ENCODE data around the gene NRN1L. TPM values are rescaled to one million over a fixed set of nuclear protein-coding genes. Genes with fewer than 3 reads are reported as not detected.

NRN1L gene
- total RNA-seq, 4 donors from 2014 or later: 0.57 to 0.99 TPM; not detected in 2

GRCh38 chr16:67915831-67916723, 31.4 kb downstream of the NRN1L start:
- H3K4me3 ChIP-seq: no peak overlapping the region
- peak overlapping the region in 1 of 4 donors; percentile 13 for H3K27ac ChIP-seq
- TF ChIP-seq POLR2A (IDR thresholded peaks at IDR 0.05): no peak
- no peak for TF ChIP-seq CTCF (IDR thresholded peaks at IDR 0.05)
- H3K4me1 ChIP-seq: peaks cover 5 to 50% (median 6%) of the 10 kb centered on the region in 3 donors
- WGBS, 2 donors: 81 to 86% methylated on average over 6 to 7 of the region's 7 CpGs
- H3K27me3 ChIP-seq: no peaks in the 10 kb centered on the region
- H3K36me3 ChIP-seq: peaks cover 0 to 88% (median 3%) of the 10 kb centered on the region in 3 donors
- no peaks in the 10 kb centered on the region for H3K9me3 ChIP-seq
- intact Hi-C loops (cut with DNase I): no loop called here
- DNase-seq: no peak

- peaks cover 6 to 57% (median 8%) of the 10 kb centered on the region in 3 donors for H3K4me1 ChIP-seq
- DNase-seq: no peak
Observed at GRCh38 chr16:67917140-67917851, 32.6 kb downstream of the NRN1L start.

GRCh38 chr16:67917852-67918236, 33.2 kb downstream of the NRN1L start:
- no peaks in the 10 kb centered on the region for H3K27me3 ChIP-seq
- no peak overlapping the region for H3K4me3 ChIP-seq
- no peak for TF ChIP-seq POLR2A (IDR thresholded peaks at IDR 0.05)
- no peak for TF ChIP-seq CTCF (IDR thresholded peaks at IDR 0.05)
- peak overlapping the region in 2 of 4 donors; percentile 30 to 60 for H3K27ac ChIP-seq
- 59 to 61% methylated on average over 4 of the region's 4 CpGs for WGBS, 2 donors
- H3K36me3 ChIP-seq: peaks cover 0 to 70% (median 0%) of the 10 kb centered on the region in 3 donors
- intact Hi-C loops (cut with DNase I): no loop called here
- no peak for DNase-seq
- H3K4me1 ChIP-seq: peaks cover 6 to 63% (median 13%) of the 10 kb centered on the region in 3 donors
- no peaks in the 10 kb centered on the region for H3K9me3 ChIP-seq

More at GRCh38 chr16:67917140-67917851, 32.6 kb downstream of the NRN1L start:
- Histone ChIP-seq H3K4me3 (no peak overlapping the region), H3K27me3 (no peaks in the 10 kb centered on the region), H3K9me3 (no peaks in the 10 kb centered on the region), H3K36me3 (peaks cover 0 to 76% (median 0%) of the 10 kb centered on the region in 3 donors), H3K27ac (peak overlapping the region in 2 of 4 donors; percentile 30 to 60)
- intact Hi-C loops (cut with DNase I): no loop called here
- no peak for TF ChIP-seq POLR2A (IDR thresholded peaks at IDR 0.05)
- TF ChIP-seq CTCF (IDR thresholded peaks at IDR 0.05): no peak
- WGBS, 2 donors: 68 to 71% methylated on average over 3 to 4 of the region's 6 CpGs

DNA sequence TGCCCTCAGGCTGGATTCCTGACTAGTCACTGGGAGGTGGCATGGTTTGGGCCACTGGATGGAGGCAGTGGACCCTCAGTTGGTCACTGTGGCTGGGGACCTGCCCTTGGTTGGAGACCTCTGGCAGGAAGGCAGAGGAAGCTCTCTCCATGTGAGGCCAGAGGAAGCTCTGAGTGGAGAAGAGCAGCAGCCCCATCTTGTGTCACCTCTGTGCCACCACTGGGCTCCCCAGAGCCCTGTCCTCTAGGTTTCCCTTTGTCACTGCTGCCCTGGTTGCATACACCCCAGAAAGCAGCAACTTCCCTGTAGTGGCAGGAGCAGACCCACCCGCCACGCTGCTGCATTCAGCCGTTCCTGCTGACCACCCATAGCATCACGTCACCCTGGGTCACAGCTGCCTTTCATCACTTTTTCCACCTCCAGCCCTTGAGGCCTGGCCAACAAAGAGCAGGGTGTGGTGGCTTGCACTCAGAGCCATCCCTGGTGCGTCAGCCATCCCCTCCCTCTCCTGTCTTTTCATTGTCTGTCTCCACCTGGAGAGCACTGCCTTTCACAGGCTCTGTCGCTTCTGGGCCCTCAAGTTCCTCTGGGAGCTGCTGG, 35.0 kb downstream of the NRN1L start:
- 75 to 82% methylated on average over 6 of the region's 6 CpGs for WGBS, 2 donors
- peaks cover 0 to 65% (median 0%) of the 10 kb centered on the region in 3 donors for H3K36me3 ChIP-seq
- H3K9me3 ChIP-seq: no peaks in the 10 kb centered on the region
- peak in 1 of 6 experiments; percentile 10 for TF ChIP-seq CTCF (IDR thresholded peaks at IDR 0.05)
- no peak for TF ChIP-seq POLR2A (IDR thresholded peaks at IDR 0.05)
- DNase-seq: no peak
- H3K4me3 ChIP-seq: no peak overlapping the region
- H3K27me3 ChIP-seq: no peaks in the 10 kb centered on the region
- H3K27ac ChIP-seq: peak overlapping the region in 3 of 4 donors; percentile 12 to 34 (median 13)
- H3K4me1 ChIP-seq: peaks cover 9 to 82% (median 16%) of the 10 kb centered on the region in 3 donors
- intact Hi-C loops (cut with DNase I): loop anchor here (5.0 kb wide), 1 partner anchor 37 kb away; the partner anchor contains the start of gene NRN1L

Measured in esophagus squamous epithelium (tissue), 5 donors.